Stimulated activated memory B cell treated with anti-CD40 and anti-IgM and Interleukin-4, amounts not matched to agents 10 μg/mL and 1 μg/mL and 100 μg/mL, for 72 hours (primary cell): Measurements from ENCODE around the gene PAX3.

ENCODE experiments used
- ATAC-seq: fragments of 150-1000 bp; cut with Tn5 transposase; 2 replicates; pipeline ENCODE4 v1.10.0; 2021
- H3K27ac Mint-ChIP-seq: one replicate; pipeline ENCODE4 v1.8.0; 2022; ENCODE audit warnings: mild to moderate bottlenecking, mixed read lengths
- H3K27me3 Mint-ChIP-seq: one replicate; pipeline ENCODE4 v1.8.0; 2022; ENCODE audit warnings: mixed read lengths
- H3K36me3 Mint-ChIP-seq: one replicate; pipeline ENCODE4 v1.8.0; 2022; ENCODE audit warnings: mixed read lengths
- H3K4me1 Mint-ChIP-seq: one replicate; pipeline ENCODE4 v1.8.0; 2022; ENCODE audit warnings: mixed read lengths
- H3K4me3 Mint-ChIP-seq: one replicate; pipeline ENCODE4 v1.8.0; 2022; ENCODE audit warnings: mild to moderate bottlenecking, moderate library complexity, mixed read lengths
- H3K9me3 Mint-ChIP-seq: one replicate; pipeline ENCODE4 v1.8.0; 2022; ENCODE audit warnings: mixed read lengths

PAX3 gene

GRCh38 chr2:222304737-222305515, 6.1 kb upstream of the PAX3 start:
- peak overlapping the region; percentile 7 for H3K27ac Mint-ChIP-seq

GRCh38 chr2:222303828-222304736, 5.3 kb upstream of the PAX3 start:
- Mint-ChIP-seq H3K4me1 (peaks cover 44% of the 10 kb centered on the region), H3K36me3 (peaks cover 10% of the 10 kb centered on the region), H3K9me3 (peaks cover 11% of the 10 kb centered on the region), H3K27me3 (peaks cover 100% of the 10 kb centered on the region), H3K27ac (no peak overlapping the region), H3K4me3 (peak overlapping the region; percentile 87)
- no peak for ATAC-seq

More at GRCh38 chr2:222304737-222305515, 6.1 kb upstream of the PAX3 start:
- no peak for ATAC-seq
- Mint-ChIP-seq H3K27me3 (peaks cover 100% of the 10 kb centered on the region), H3K4me3 (peak overlapping the region; percentile 87), H3K4me1 (peaks cover 44% of the 10 kb centered on the region), H3K36me3 (peaks cover 10% of the 10 kb centered on the region), H3K9me3 (peaks cover 7% of the 10 kb centered on the region)

- peaks cover 11% of the 10 kb centered on the region for H3K9me3 Mint-ChIP-seq
- H3K27me3 Mint-ChIP-seq: peaks cover 100% of the 10 kb centered on the region
- H3K27ac Mint-ChIP-seq: no peak overlapping the region
- H3K36me3 Mint-ChIP-seq: peaks cover 10% of the 10 kb centered on the region
- no peak overlapping the region for H3K4me3 Mint-ChIP-seq
- ATAC-seq: no peak
- H3K4me1 Mint-ChIP-seq: peaks cover 44% of the 10 kb centered on the region
Observed at GRCh38 chr2:222303045-222303827, 4.4 kb upstream of the PAX3 start.

- H3K36me3 Mint-ChIP-seq: peaks cover 10% of the 10 kb centered on the region
- peaks cover 42% of the 10 kb centered on the region for H3K4me1 Mint-ChIP-seq
- no peak overlapping the region for H3K27ac Mint-ChIP-seq
- no peak for ATAC-seq
- peaks cover 11% of the 10 kb centered on the region for H3K9me3 Mint-ChIP-seq
- peaks cover 100% of the 10 kb centered on the region for H3K27me3 Mint-ChIP-seq
- no peak overlapping the region for H3K4me3 Mint-ChIP-seq
Observed at GRCh38 chr2:222302178-222303018, 3.6 kb upstream of the PAX3 start.

- no peak for ATAC-seq
- H3K27ac Mint-ChIP-seq: no peak overlapping the region
- H3K4me3 Mint-ChIP-seq: no peak overlapping the region
- H3K36me3 Mint-ChIP-seq: peaks cover 10% of the 10 kb centered on the region
- H3K27me3 Mint-ChIP-seq: peaks cover 100% of the 10 kb centered on the region
- H3K9me3 Mint-ChIP-seq: peaks cover 11% of the 10 kb centered on the region
- H3K4me1 Mint-ChIP-seq: peaks cover 41% of the 10 kb centered on the region
Observed at GRCh38 chr2:222301796-222302118, 3.0 kb upstream of the PAX3 start.

GRCh38 chr2:222301053-222301795, 2.4 kb upstream of the PAX3 start:
- H3K27me3 Mint-ChIP-seq: peaks cover 100% of the 10 kb centered on the region
- H3K4me3 Mint-ChIP-seq: no peak overlapping the region
- no peak overlapping the region for H3K27ac Mint-ChIP-seq
- H3K9me3 Mint-ChIP-seq: peaks cover 11% of the 10 kb centered on the region
- H3K4me1 Mint-ChIP-seq: peaks cover 41% of the 10 kb centered on the region
- no peak for ATAC-seq
- H3K36me3 Mint-ChIP-seq: peaks cover 10% of the 10 kb centered on the region

GRCh38 chr2:222300726-222301052, 1.9 kb upstream of the PAX3 start:
- Mint-ChIP-seq H3K4me3 (no peak overlapping the region), H3K27me3 (peaks cover 100% of the 10 kb centered on the region), H3K36me3 (peaks cover 10% of the 10 kb centered on the region), H3K27ac (no peak overlapping the region), H3K9me3 (peaks cover 11% of the 10 kb centered on the region), H3K4me1 (peaks cover 39% of the 10 kb centered on the region)
- ATAC-seq: no peak

- H3K4me1 Mint-ChIP-seq: peaks cover 39% of the 10 kb centered on the region
Observed at GRCh38 chr2:222299906-222300725, 1.3 kb upstream of the PAX3 start.

GRCh38 chr2:222298001-222298310, 842 bp downstream of the PAX3 start:
- Mint-ChIP-seq H3K36me3 (peaks cover 5% of the 10 kb centered on the region), H3K27me3 (peaks cover 100% of the 10 kb centered on the region), H3K27ac (no peak overlapping the region), H3K4me1 (peaks cover 29% of the 10 kb centered on the region), H3K9me3 (peaks cover 6% of the 10 kb centered on the region), H3K4me3 (no peak overlapping the region)
- no peak for ATAC-seq

More at GRCh38 chr2:222299906-222300725, 1.3 kb upstream of the PAX3 start:
- H3K9me3 Mint-ChIP-seq: peaks cover 11% of the 10 kb centered on the region
- no peak overlapping the region for H3K27ac Mint-ChIP-seq
- no peak for ATAC-seq
- peaks cover 100% of the 10 kb centered on the region for H3K27me3 Mint-ChIP-seq
- H3K4me3 Mint-ChIP-seq: no peak overlapping the region
- peaks cover 10% of the 10 kb centered on the region for H3K36me3 Mint-ChIP-seq

- Mint-ChIP-seq H3K36me3 (peaks cover under 1% of the 10 kb centered on the region), H3K4me3 (no peak overlapping the region), H3K27ac (no peak overlapping the region), H3K27me3 (peaks cover 100% of the 10 kb centered on the region), H3K9me3 (peaks cover 3% of the 10 kb centered on the region), H3K4me1 (peaks cover 26% of the 10 kb centered on the region)
- ATAC-seq: no peak
Observed at GRCh38 chr2:222297600-222297935, 1.2 kb downstream of the PAX3 start.

- peaks cover 24% of the 10 kb centered on the region for H3K4me1 Mint-ChIP-seq
- H3K36me3 Mint-ChIP-seq: no peaks in the 10 kb centered on the region
- H3K27me3 Mint-ChIP-seq: peaks cover 100% of the 10 kb centered on the region
- peaks cover 3% of the 10 kb centered on the region for H3K9me3 Mint-ChIP-seq
- H3K27ac Mint-ChIP-seq: no peak overlapping the region
- ATAC-seq: no peak
- H3K4me3 Mint-ChIP-seq: no peak overlapping the region
Observed at GRCh38 chr2:222296911-222297599, 1.7 kb downstream of the PAX3 start.

GRCh38 chr2:222296311-222296741, 2.5 kb downstream of the PAX3 start:
- Mint-ChIP-seq H3K9me3 (peaks cover 3% of the 10 kb centered on the region), H3K27ac (no peak overlapping the region), H3K4me1 (peaks cover 24% of the 10 kb centered on the region), H3K4me3 (no peak overlapping the region), H3K36me3 (no peaks in the 10 kb centered on the region), H3K27me3 (peaks cover 99% of the 10 kb centered on the region)
- no peak for ATAC-seq
